GM12865 (cell line): Measurements from ENCODE around the gene MRPL12.

Experiments used
- DNase-seq: peaks from one replicate; pipeline ENCODE4 v3.0.0; 2010; ENCODE audit warnings: low read depth
- H3K4me3 ChIP-seq: 2 replicates; pipeline ENCODE4 v1.5.1; 2011; ENCODE audit warnings: mild to moderate bottlenecking, low read depth, low read length, control low read depth
- TF ChIP-seq, protein P1 (sequence below): IDR thresholded peaks from 2 replicates; pipeline ENCODE4 v1.5.1; 2011; ENCODE audit warnings: low read length, control low read depth, low read depth, inconsistent platforms; ENCODE audit not compliant: insufficient read depth; ENCODE audit errors: missing control alignments

Gene MRPL12

GRCh38 chr17:81741049-81741593 is 38.0 kb downstream of the MRPL12 start:
- DNase-seq: no peak
- TF ChIP-seq, protein P1, sequence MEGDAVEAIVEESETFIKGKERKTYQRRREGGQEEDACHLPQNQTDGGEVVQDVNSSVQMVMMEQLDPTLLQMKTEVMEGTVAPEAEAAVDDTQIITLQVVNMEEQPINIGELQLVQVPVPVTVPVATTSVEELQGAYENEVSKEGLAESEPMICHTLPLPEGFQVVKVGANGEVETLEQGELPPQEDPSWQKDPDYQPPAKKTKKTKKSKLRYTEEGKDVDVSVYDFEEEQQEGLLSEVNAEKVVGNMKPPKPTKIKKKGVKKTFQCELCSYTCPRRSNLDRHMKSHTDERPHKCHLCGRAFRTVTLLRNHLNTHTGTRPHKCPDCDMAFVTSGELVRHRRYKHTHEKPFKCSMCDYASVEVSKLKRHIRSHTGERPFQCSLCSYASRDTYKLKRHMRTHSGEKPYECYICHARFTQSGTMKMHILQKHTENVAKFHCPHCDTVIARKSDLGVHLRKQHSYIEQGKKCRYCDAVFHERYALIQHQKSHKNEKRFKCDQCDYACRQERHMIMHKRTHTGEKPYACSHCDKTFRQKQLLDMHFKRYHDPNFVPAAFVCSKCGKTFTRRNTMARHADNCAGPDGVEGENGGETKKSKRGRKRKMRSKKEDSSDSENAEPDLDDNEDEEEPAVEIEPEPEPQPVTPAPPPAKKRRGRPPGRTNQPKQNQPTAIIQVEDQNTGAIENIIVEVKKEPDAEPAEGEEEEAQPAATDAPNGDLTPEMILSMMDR: no peak
- H3K4me3 ChIP-seq: no peak overlapping the region

- no peak for DNase-seq
- TF ChIP-seq, protein P1: no peak
- H3K4me3 ChIP-seq: no peak overlapping the region
Measured at GRCh38 chr17:81741594-81742452, 38.7 kb downstream of the MRPL12 start.
